Left ventricle myocardium inferior (tissue), 1 donor: Measurements from ENCODE around the gene PPM1G. TPM values are rescaled to one million over a fixed set of nuclear protein-coding genes. Genes with fewer than 3 reads are reported as not detected.

ENCODE experiments used
- DNase-seq: peaks from one replicate; pipeline ENCODE4 v3.0.0-alpha.2; 2020
- H3K27ac ChIP-seq: fragments of 200-600 bp; replicated peaks from 2 replicates; pipeline ENCODE4 v1.8.0; 2021
- H3K27me3 ChIP-seq: fragments of 200-600 bp; 2 replicates; pipeline ENCODE4 v1.8.0; 2021; ENCODE audit warnings: low read depth
- H3K36me3 ChIP-seq: fragments of 200-600 bp; 2 replicates; pipeline ENCODE4 v1.8.0; 2021
- H3K4me1 ChIP-seq: fragments of 200-600 bp; 2 replicates; pipeline ENCODE4 v1.8.0; 2021
- H3K4me3 ChIP-seq: fragments of 200-600 bp; 2 replicates; pipeline ENCODE4 v1.8.0; 2021; ENCODE audit warnings: mild to moderate bottlenecking, moderate library complexity
- H3K9me3 ChIP-seq: fragments of 200-600 bp; replicated peaks from 2 replicates; pipeline ENCODE4 v1.8.0; 2021
- CTCF ChIP-seq: fragments of 200-600 bp; IDR thresholded peaks from 2 replicates; pipeline ENCODE4 v1.8.0; 2021; ENCODE audit warnings: antibody characterized with exemption, mild to moderate bottlenecking, borderline replicate concordance
- intact Hi-C: fragments of 100-400 bp; cut with micrococcal nuclease; formaldehyde crosslinking; loops from one replicate; pipeline ENCODE4 v1.11.0; 2022
- total RNA-seq: library from RNA; stranded (reverse); fragmentation: NEBNext Ultra II Directional; extraction: Animal tissue kit (Norgen Biotek cat#: 25700); gene quantifications from one replicate; pipeline ENCODE4 v1.2.1, GENCODE V29; 2021
- donor health status: DM: no; HTN: yes; CAD: no; lungs with severe emphysema.

PPM1G gene
- total RNA-seq, 1 donor from 2014 or later, result 34.4 TPM

GRCh38 chr2:27390822-27391679 is 18.3 kb downstream of the PPM1G start:
- Histone ChIP-seq H3K36me3 (peaks cover 8% of the 10 kb centered on the region), H3K9me3 (no peaks in the 10 kb centered on the region), H3K27ac (no peak overlapping the region), H3K27me3 (no peaks in the 10 kb centered on the region), H3K4me1 (no peaks in the 10 kb centered on the region), H3K4me3 (no peak overlapping the region)
- intact Hi-C loops, result no loop called here
- DNase-seq, result no peak
- no peak for TF ChIP-seq CTCF

- TF ChIP-seq CTCF, result no peak
- H3K4me1 ChIP-seq, result peaks cover 36% of the 10 kb centered on the region
- peak overlapping the region; percentile 81 for H3K4me3 ChIP-seq
- no peaks in the 10 kb centered on the region for H3K27me3 ChIP-seq
- no peaks in the 10 kb centered on the region for H3K9me3 ChIP-seq
- intact Hi-C loops, result no loop called here
- peaks cover 65% of the 10 kb centered on the region for H3K36me3 ChIP-seq
- peak overlapping the region; percentile 94 for H3K27ac ChIP-seq
- no peak for DNase-seq
Measured at GRCh38 chr2:27381577-27382181, 27.7 kb downstream of the PPM1G start.

GRCh38 chr2:27380626-27381545 is 28.5 kb downstream of the PPM1G start, which contains the start of gene ZNF513:
TSS of gene ZNF513 (minus strand) at chr2:27380734. CDS start at chr2:27380526, 208 bp downstream.
- Histone ChIP-seq H3K4me1 (peaks cover 36% of the 10 kb centered on the region), H3K4me3 (peak within 1 kb of the TSS; percentile 81), H3K9me3 (no peaks in the 10 kb centered on the region), H3K36me3 (peaks cover 70% of the 10 kb centered on the region), H3K27me3 (no peaks in the 10 kb centered on the region), H3K27ac (peak within 1 kb of the TSS; percentile 94)
- DNase-seq, result peak; percentile 97
- intact Hi-C loops, result no loop called here
- no peak for TF ChIP-seq CTCF

GRCh38 chr2:27379836-27380625 is 29.4 kb downstream of the PPM1G start:
- H3K36me3 ChIP-seq, result peaks cover 70% of the 10 kb centered on the region
- no peaks in the 10 kb centered on the region for H3K27me3 ChIP-seq
- peak overlapping the region; percentile 81 for H3K4me3 ChIP-seq
- peaks cover 36% of the 10 kb centered on the region for H3K4me1 ChIP-seq
- no peak for TF ChIP-seq CTCF
- intact Hi-C loops, result no loop called here
- H3K9me3 ChIP-seq, result no peaks in the 10 kb centered on the region
- DNase-seq, result peak; percentile 70
- H3K27ac ChIP-seq, result peak overlapping the region; percentile 94
